ENCODE results near the gene USP9X.

DNA sequence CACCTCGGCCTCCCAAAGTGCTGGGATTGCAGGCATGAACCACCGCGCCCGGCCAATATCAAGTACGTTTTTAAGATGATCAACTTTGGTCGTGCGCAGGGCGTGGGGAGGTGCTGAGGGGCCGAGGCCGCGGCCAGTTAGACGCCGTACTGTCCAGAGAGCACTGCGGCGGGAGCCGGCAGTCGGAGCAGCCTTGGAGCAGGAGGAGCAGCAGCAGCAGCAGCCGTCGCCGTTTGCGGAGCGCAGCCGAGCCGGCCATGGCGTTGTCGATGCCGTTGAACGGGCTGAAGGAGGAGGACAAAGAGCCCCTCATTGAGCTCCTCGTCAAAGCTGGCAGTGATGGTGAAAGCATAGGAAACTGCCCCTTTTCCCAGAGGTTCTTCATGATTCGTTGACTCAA, 8.5 kb upstream of the USP9X start:
- TF ChIP-seq, protein P1, sequence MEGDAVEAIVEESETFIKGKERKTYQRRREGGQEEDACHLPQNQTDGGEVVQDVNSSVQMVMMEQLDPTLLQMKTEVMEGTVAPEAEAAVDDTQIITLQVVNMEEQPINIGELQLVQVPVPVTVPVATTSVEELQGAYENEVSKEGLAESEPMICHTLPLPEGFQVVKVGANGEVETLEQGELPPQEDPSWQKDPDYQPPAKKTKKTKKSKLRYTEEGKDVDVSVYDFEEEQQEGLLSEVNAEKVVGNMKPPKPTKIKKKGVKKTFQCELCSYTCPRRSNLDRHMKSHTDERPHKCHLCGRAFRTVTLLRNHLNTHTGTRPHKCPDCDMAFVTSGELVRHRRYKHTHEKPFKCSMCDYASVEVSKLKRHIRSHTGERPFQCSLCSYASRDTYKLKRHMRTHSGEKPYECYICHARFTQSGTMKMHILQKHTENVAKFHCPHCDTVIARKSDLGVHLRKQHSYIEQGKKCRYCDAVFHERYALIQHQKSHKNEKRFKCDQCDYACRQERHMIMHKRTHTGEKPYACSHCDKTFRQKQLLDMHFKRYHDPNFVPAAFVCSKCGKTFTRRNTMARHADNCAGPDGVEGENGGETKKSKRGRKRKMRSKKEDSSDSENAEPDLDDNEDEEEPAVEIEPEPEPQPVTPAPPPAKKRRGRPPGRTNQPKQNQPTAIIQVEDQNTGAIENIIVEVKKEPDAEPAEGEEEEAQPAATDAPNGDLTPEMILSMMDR (conservative IDR thresholded peaks at IDR 0.05; ENCODE audit: low read length): no peak
- TF ChIP-seq EZH2phosphoT487 (IDR thresholded peaks at IDR 0.05; ENCODE audit: borderline replicate concordance, low read depth, low read length): no peak
